Gastroesophageal sphincter (tissue), 4 donors: ENCODE measurements around the gene KCNH1. TPM values are rescaled to one million over a fixed set of nuclear protein-coding genes. Genes with fewer than 3 reads are reported as not detected.

Experiments
- ATAC-seq: fragments of 150-250 bp; one replicate; pipeline ENCODE4 v1.9.1; 2016; ENCODE audit warnings: mild to moderate bottlenecking, moderate library complexity
- H3K27ac ChIP-seq, 4 donors: fragments of 200-600 bp; sonication (generic) in 3 of 4; 1 replicate in 3 of 4; 2 replicates in 1 of 4; pipeline ENCODE4 v1.5.1; 2016 to 2019
- H3K27me3 ChIP-seq: fragments of 200-600 bp; sonication (generic); one replicate; pipeline ENCODE4 v1.5.1; 2019
- H3K36me3 ChIP-seq, 2 donors: fragments of 200-600 bp; sonication (generic); one replicate each; pipeline ENCODE4 v1.5.1; 2019; ENCODE audit warnings: control low read depth in 1 of 2
- H3K4me1 ChIP-seq, 3 donors: fragments of 200-600 bp; sonication (generic); 1 replicate in 2 of 3; 2 replicates in 1 of 3; pipeline ENCODE4 v1.5.1; 2016 to 2019; ENCODE audit warnings: control low read depth in 2 of 3
- H3K4me3 ChIP-seq, 2 donors: fragments of 200-600 bp; sonication (generic); one replicate each; pipeline ENCODE4 v1.5.1; 2019; ENCODE audit warnings: mild to moderate bottlenecking in 1 of 2, moderate library complexity in 1 of 2
- H3K9me3 ChIP-seq, 3 donors: fragments of 200-600 bp; sonication (generic); one replicate each; pipeline ENCODE4 v1.5.1; 2017 to 2019; ENCODE audit warnings: control low read depth in 2 of 3
- CTCF ChIP-seq, 4 experiments: fragments of 200-600 bp in 2 of 4; fragments of 450-650 bp in 2 of 4; sonication (generic) in 1 of 4; IDR thresholded peaks; one replicate each; pipeline ENCODE4 v1.5.1; 2017 to 2019; ENCODE audit warnings: antibody characterized with exemption in 4 of 4, mild to moderate bottlenecking in 2 of 4, moderate library complexity in 2 of 4
- EP300 ChIP-seq: sonication (generic); formaldehyde crosslinking; IDR thresholded peaks from one replicate; pipeline ENCODE4 v1.6.1; 2017; ENCODE audit warnings: antibody characterized with exemption, mild to moderate bottlenecking
- POLR2A ChIP-seq, 2 donors: fragments of 450-650 bp; IDR thresholded peaks; one replicate each; pipeline ENCODE4 v1.6.1; 2017; ENCODE audit warnings: antibody characterized with exemption in 2 of 2, mild to moderate bottlenecking in 2 of 2, moderate library complexity in 1 of 2
- POLR2AphosphoS5 ChIP-seq: sonication (generic); formaldehyde crosslinking; IDR thresholded peaks from one replicate; pipeline ENCODE4 v1.6.1; 2017; ENCODE audit warnings: antibody characterized with exemption
- WGBS, 2 donors: methylation state at CpG; one replicate each; pipeline ENCODE4 v1.1.5; 2018; ENCODE audit warnings: low coverage in 1 of 2; 5-methylcytosine and 5-hydroxymethylcytosine counted together
- total RNA-seq, 4 donors: library from RNA; depleted of rRNA; stranded (reverse); fragments of >200 nt; gene quantifications; one replicate each; pipeline ENCODE4 v1.1.0, GENCODE V29; 2016

The KCNH1 gene
- total RNA-seq, 4 donors from 2014 or later = 0.15 to 2.3 (median 1.2) TPM

GRCh38 chr1:210905365-210905904, 228.5 kb downstream of the KCNH1 start:
- no peaks in the 10 kb centered on the region for H3K36me3 ChIP-seq
- H3K4me1 ChIP-seq = no peaks in the 10 kb centered on the region
- no peak overlapping the region for H3K27ac ChIP-seq
- WGBS, 2 donors = 40% methylated on average over 4 of the region's 4 CpGs; no CpG with 5 or more reads in 1 of the 2 donors
- no peak for ATAC-seq
- TF ChIP-seq EP300 (no peak), POLR2AphosphoS5 (no peak), CTCF (IDR thresholded peaks at IDR 0.05) (no peak), POLR2A (IDR thresholded peaks at IDR 0.05) (no peak)
- peaks cover 9% of the 10 kb centered on the region for H3K27me3 ChIP-seq
- no peak overlapping the region for H3K4me3 ChIP-seq
- no peaks in the 10 kb centered on the region for H3K9me3 ChIP-seq

GRCh38 chr1:210901981-210902770, 231.8 kb downstream of the KCNH1 start:
- H3K36me3 ChIP-seq = no peaks in the 10 kb centered on the region
- peaks cover 10% of the 10 kb centered on the region for H3K27me3 ChIP-seq
- no peaks in the 10 kb centered on the region for H3K9me3 ChIP-seq
- WGBS, 2 donors = 40 to 77% methylated on average over 2 to 4 of the region's 8 CpGs
- H3K4me3 ChIP-seq = no peak overlapping the region
- H3K4me1 ChIP-seq = no peaks in the 10 kb centered on the region
- H3K27ac ChIP-seq = no peak overlapping the region
- no peak for TF ChIP-seq CTCF (IDR thresholded peaks at IDR 0.05)
- TF ChIP-seq POLR2A (IDR thresholded peaks at IDR 0.05) = no peak
- no peak for TF ChIP-seq EP300
- no peak for TF ChIP-seq POLR2AphosphoS5
- no peak for ATAC-seq

GRCh38 chr1:210900820-210901219, 233.1 kb downstream of the KCNH1 start:
- H3K27me3 ChIP-seq = peaks cover 4% of the 10 kb centered on the region
- whole genome bisulfite sequencing, 2 donors = 66 to 79% methylated on average over 2 of the region's 2 CpGs

GRCh38 chr1:210900079-210900478, 233.9 kb downstream of the KCNH1 start:
- H3K9me3 ChIP-seq = no peaks in the 10 kb centered on the region
- WGBS, 2 donors = 56 to 72% methylated on average over 2 of the region's 2 CpGs
- ATAC-seq = no peak

More at GRCh38 chr1:210900820-210901219, 233.1 kb downstream of the KCNH1 start:
- Histone ChIP-seq H3K9me3 (no peaks in the 10 kb centered on the region), H3K4me3 (no peak overlapping the region), H3K27ac (no peak overlapping the region), H3K36me3 (no peaks in the 10 kb centered on the region), H3K4me1 (no peaks in the 10 kb centered on the region)
- no peak for TF ChIP-seq POLR2A (IDR thresholded peaks at IDR 0.05)
- TF ChIP-seq CTCF (IDR thresholded peaks at IDR 0.05) = no peak
- no peak for TF ChIP-seq POLR2AphosphoS5
- TF ChIP-seq EP300 = no peak
- no peak for ATAC-seq

More at GRCh38 chr1:210900079-210900478, 233.9 kb downstream of the KCNH1 start:
- TF ChIP-seq POLR2AphosphoS5 (no peak), CTCF (IDR thresholded peaks at IDR 0.05) (no peak), EP300 (no peak), POLR2A (IDR thresholded peaks at IDR 0.05) (no peak)
- Histone ChIP-seq H3K27me3 (peaks cover 3% of the 10 kb centered on the region), H3K4me3 (no peak overlapping the region), H3K4me1 (no peaks in the 10 kb centered on the region), H3K36me3 (no peaks in the 10 kb centered on the region), H3K27ac (no peak overlapping the region)
